Suprapubic skin (tissue), 4 donors: ENCODE measurements around the gene NEU1. TPM values are rescaled to one million over a fixed set of nuclear protein-coding genes. Genes with fewer than 3 reads are reported as not detected.

Experiments used
- DNase-seq, 2 donors: peaks; one replicate each; pipeline ENCODE4 v3.0.0-alpha.2; 2019; ENCODE audit warnings: low spot score in 2 of 2
- H3K27ac ChIP-seq: fragments of 200-600 bp; sonication (generic); one replicate; pipeline ENCODE4 v1.5.1; 2019
- H3K27me3 ChIP-seq: fragments of 200-600 bp; sonication (generic); one replicate; pipeline ENCODE4 v1.5.1; 2019
- H3K36me3 ChIP-seq: fragments of 200-600 bp; sonication (generic); one replicate; pipeline ENCODE4 v1.5.1; 2019
- H3K4me1 ChIP-seq: fragments of 200-600 bp; sonication (generic); one replicate; pipeline ENCODE4 v1.5.1; 2019
- H3K4me3 ChIP-seq: fragments of 200-600 bp; sonication (generic); one replicate; pipeline ENCODE4 v1.5.1; 2019; ENCODE audit warnings: mild to moderate bottlenecking
- H3K9me3 ChIP-seq: fragments of 200-600 bp; sonication (generic); one replicate; pipeline ENCODE4 v1.5.1; 2019
- EP300 ChIP-seq: sonication (generic); formaldehyde crosslinking; IDR thresholded peaks from one replicate; pipeline ENCODE4 v1.6.1; 2017; ENCODE audit warnings: antibody characterized with exemption
- POLR2A ChIP-seq, 2 donors: fragments of 450-650 bp; IDR thresholded peaks; one replicate each; pipeline ENCODE4 v1.6.1; 2017; ENCODE audit warnings: antibody characterized with exemption in 2 of 2, mild to moderate bottlenecking in 2 of 2, moderate library complexity in 2 of 2
- POLR2AphosphoS5 ChIP-seq, 3 donors: sonication (generic); formaldehyde crosslinking; IDR thresholded peaks; one replicate each; pipeline ENCODE4 v1.6.1; 2017; ENCODE audit warnings: antibody characterized with exemption in 3 of 3
- WGBS: methylation state at CpG from one replicate; pipeline ENCODE4 v1.1.5; 2018; 5-methylcytosine and 5-hydroxymethylcytosine counted together
- total RNA-seq, 4 donors: library from RNA; depleted of rRNA; stranded (reverse); fragments of >200 nt; gene quantifications; one replicate each; pipeline ENCODE4 v1.1.0, GENCODE V29; 2016
- TF ChIP-seq, protein P1 (sequence below), 2 donors: fragments of 200-600 bp in 1 of 2; fragments of 450-650 bp in 1 of 2; sonication (generic) in 1 of 2; IDR thresholded peaks; one replicate each; pipeline ENCODE4 v1.5.1; 2016 to 2019; ENCODE audit warnings: antibody characterized with exemption in 2 of 2, mild to moderate bottlenecking in 1 of 2, moderate library complexity in 1 of 2

Gene NEU1
- total RNA-seq, 4 donors from 2014 or later: 22.2 to 42.7 (median 39.8) TPM

- TF ChIP-seq POLR2A (IDR thresholded peaks at IDR 0.05): no peak
- TF ChIP-seq EP300: no peak
- no peak for TF ChIP-seq POLR2AphosphoS5 (IDR thresholded peaks at IDR 0.05)
- TF ChIP-seq, protein P1, sequence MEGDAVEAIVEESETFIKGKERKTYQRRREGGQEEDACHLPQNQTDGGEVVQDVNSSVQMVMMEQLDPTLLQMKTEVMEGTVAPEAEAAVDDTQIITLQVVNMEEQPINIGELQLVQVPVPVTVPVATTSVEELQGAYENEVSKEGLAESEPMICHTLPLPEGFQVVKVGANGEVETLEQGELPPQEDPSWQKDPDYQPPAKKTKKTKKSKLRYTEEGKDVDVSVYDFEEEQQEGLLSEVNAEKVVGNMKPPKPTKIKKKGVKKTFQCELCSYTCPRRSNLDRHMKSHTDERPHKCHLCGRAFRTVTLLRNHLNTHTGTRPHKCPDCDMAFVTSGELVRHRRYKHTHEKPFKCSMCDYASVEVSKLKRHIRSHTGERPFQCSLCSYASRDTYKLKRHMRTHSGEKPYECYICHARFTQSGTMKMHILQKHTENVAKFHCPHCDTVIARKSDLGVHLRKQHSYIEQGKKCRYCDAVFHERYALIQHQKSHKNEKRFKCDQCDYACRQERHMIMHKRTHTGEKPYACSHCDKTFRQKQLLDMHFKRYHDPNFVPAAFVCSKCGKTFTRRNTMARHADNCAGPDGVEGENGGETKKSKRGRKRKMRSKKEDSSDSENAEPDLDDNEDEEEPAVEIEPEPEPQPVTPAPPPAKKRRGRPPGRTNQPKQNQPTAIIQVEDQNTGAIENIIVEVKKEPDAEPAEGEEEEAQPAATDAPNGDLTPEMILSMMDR (IDR thresholded peaks at IDR 0.05): no peak
- no peak for DNase-seq
- no peak overlapping the region for H3K4me3 ChIP-seq
- H3K27me3 ChIP-seq: no peaks in the 10 kb centered on the region
- H3K27ac ChIP-seq: no peak overlapping the region
- H3K36me3 ChIP-seq: peaks cover 91% of the 10 kb centered on the region
- H3K4me1 ChIP-seq: no peaks in the 10 kb centered on the region
- 87% methylated on average over 10 of the region's 12 CpGs for WGBS
- H3K9me3 ChIP-seq: no peaks in the 10 kb centered on the region
Observed at GRCh38 chr6:31883676-31884075, 21.1 kb upstream of the NEU1 start.

DNA sequence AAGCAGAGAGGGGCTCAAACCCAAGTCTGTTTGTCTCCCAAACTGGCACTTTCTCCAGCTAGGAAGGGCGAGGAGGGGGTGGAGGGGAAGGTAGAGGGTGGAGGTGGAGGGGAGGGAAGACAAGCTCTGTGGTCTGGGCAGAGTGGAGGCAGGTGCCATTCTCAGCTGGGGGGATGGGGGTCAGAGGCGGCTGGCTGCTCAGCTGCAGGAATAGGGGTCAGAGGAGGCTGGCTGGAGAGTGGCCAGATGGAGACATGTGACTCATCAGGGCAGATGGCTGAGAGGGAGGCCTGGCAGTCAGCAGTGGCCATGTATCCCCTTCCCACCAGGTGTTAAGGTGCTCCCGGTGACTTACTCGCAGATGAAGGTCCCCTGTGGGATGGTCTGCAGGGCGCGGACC lies 19.7 kb upstream of the NEU1 start:
- Histone ChIP-seq H3K36me3 (peaks cover 78% of the 10 kb centered on the region), H3K27ac (no peak overlapping the region), H3K4me1 (no peaks in the 10 kb centered on the region), H3K27me3 (no peaks in the 10 kb centered on the region), H3K4me3 (no peak overlapping the region), H3K9me3 (no peaks in the 10 kb centered on the region)
- no peak for DNase-seq
- whole genome bisulfite sequencing: 82% methylated on average over 5 of the region's 6 CpGs
- TF ChIP-seq POLR2A (IDR thresholded peaks at IDR 0.05) (no peak), POLR2AphosphoS5 (IDR thresholded peaks at IDR 0.05) (no peak), EP300 (no peak)
- TF ChIP-seq, protein P1 (IDR thresholded peaks at IDR 0.05): no peak

- no peak overlapping the region for H3K27ac ChIP-seq
- no peak for DNase-seq
- no peaks in the 10 kb centered on the region for H3K27me3 ChIP-seq
- H3K4me1 ChIP-seq: no peaks in the 10 kb centered on the region
- WGBS: 85% methylated on average over 9 of the region's 9 CpGs
- no peaks in the 10 kb centered on the region for H3K9me3 ChIP-seq
- no peak for TF ChIP-seq POLR2A (IDR thresholded peaks at IDR 0.05)
- TF ChIP-seq, protein P1 (IDR thresholded peaks at IDR 0.05): no peak
- TF ChIP-seq POLR2AphosphoS5 (IDR thresholded peaks at IDR 0.05): no peak
- TF ChIP-seq EP300: no peak
- peaks cover 67% of the 10 kb centered on the region for H3K36me3 ChIP-seq
- H3K4me3 ChIP-seq: no peak overlapping the region
Observed at GRCh38 chr6:31881136-31881859, 18.7 kb upstream of the NEU1 start.

- H3K4me1 ChIP-seq: no peaks in the 10 kb centered on the region
- no peak overlapping the region for H3K27ac ChIP-seq
- H3K4me3 ChIP-seq: no peak overlapping the region
- no peaks in the 10 kb centered on the region for H3K27me3 ChIP-seq
- WGBS: 94% methylated on average over 10 of the region's 10 CpGs
- H3K9me3 ChIP-seq: no peaks in the 10 kb centered on the region
- no peak for TF ChIP-seq POLR2AphosphoS5 (IDR thresholded peaks at IDR 0.05)
- TF ChIP-seq POLR2A (IDR thresholded peaks at IDR 0.05): no peak
- no peak for TF ChIP-seq EP300
- TF ChIP-seq, protein P1 (IDR thresholded peaks at IDR 0.05): no peak
- no peak for DNase-seq
- peaks cover 60% of the 10 kb centered on the region for H3K36me3 ChIP-seq
Observed at GRCh38 chr6:31880616-31881015, 18.0 kb upstream of the NEU1 start.

DNA sequence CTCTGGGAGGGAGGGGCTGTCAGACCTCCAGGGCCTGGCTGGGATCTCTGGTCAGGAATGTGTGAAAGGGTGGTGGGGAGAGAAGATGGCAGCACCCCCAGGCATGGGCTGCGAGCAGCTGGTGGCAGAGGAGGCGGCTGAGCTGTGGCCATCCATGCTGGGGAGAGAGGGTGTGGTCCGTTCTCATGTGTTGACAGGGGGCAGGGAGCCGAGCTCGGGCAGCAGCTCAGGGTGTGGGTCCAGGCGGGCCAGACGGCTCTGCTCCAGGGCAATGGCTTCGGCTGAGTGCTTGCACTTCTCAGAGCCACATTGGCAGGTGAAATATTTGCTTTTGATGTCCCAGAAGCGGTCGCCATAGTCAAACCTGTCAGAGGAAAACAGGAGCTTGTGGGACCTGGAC lies 17.3 kb upstream of the NEU1 start:
- Histone ChIP-seq H3K4me1 (no peaks in the 10 kb centered on the region), H3K4me3 (no peak overlapping the region), H3K27ac (no peak overlapping the region), H3K9me3 (no peaks in the 10 kb centered on the region), H3K36me3 (peaks cover 53% of the 10 kb centered on the region), H3K27me3 (no peaks in the 10 kb centered on the region)
- TF ChIP-seq EP300: no peak
- TF ChIP-seq, protein P1 (IDR thresholded peaks at IDR 0.05): no peak
- no peak for TF ChIP-seq POLR2A (IDR thresholded peaks at IDR 0.05)
- TF ChIP-seq POLR2AphosphoS5 (IDR thresholded peaks at IDR 0.05): no peak
- WGBS: 75% methylated on average over 7 of the region's 10 CpGs
- no peak for DNase-seq
